ENCODE measurements around the gene PAQR6. TPM values are rescaled to one million over a fixed set of nuclear protein-coding genes. Genes with fewer than 3 reads are reported as not detected.
A peak's percentile ranks its signal among the peaks of the same experiment; 100 is the strongest.

Gene PAQR6, protein sequence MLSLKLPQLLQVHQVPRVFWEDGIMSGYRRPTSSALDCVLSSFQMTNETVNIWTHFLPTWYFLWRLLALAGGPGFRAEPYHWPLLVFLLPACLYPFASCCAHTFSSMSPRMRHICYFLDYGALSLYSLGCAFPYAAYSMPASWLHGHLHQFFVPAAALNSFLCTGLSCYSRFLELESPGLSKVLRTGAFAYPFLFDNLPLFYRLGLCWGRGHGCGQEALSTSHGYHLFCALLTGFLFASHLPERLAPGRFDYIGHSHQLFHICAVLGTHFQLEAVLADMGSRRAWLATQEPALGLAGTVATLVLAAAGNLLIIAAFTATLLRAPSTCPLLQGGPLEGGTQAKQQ
- total RNA-seq (1 to 10 TPM in 1 of 2 donors, under 1 TPM in 1; 0.81 to 2.8 TPM), polyA plus RNA-seq (1 to 10 TPM in 1 of 2 donors, not detected in 1; 2.3 TPM)
- long read RNA-seq, donor 1, partial matches to known transcripts: 0 of 1 reads
- long read RNA-seq, donor 1, other reads (novel, unspliced or antisense): 1 of 1 reads
- long read RNA-seq, donor 2, partial matches to known transcripts: 1 of 3 reads
- long read RNA-seq, donor 2, other reads (novel, unspliced or antisense): 2 of 3 reads

- Histone ChIP-seq H3K4me3 (ENCODE audit: low read length in 2 of 2) (no peak within 1 kb of the TSS), H3K9me3 (ENCODE audit: control insufficient read depth, low read length) (no peaks in the 10 kb centered on the region), H3K4me1 (ENCODE audit: control insufficient read depth in 1 of 2, insufficient read depth in 2 of 2, low read length in 2 of 2) (no peaks in the 10 kb centered on the region), H3K27me3 (ENCODE audit: control insufficient read depth in 1 of 2, insufficient read depth in 2 of 2, low read length in 1 of 2) (no peaks in the 10 kb centered on the region), H3K36me3 (ENCODE audit: control insufficient read depth in 1 of 2, insufficient read depth in 2 of 2, low read length in 1 of 2) (peaks cover 0 to 5% of the 10 kb centered on the region in 2 donors), H3K27ac (ENCODE audit: low read depth in 1 of 2, low read length in 2 of 2) (no peak within 1 kb of the TSS)
- intact Hi-C loops (cut with DNase I): no loop called here
- ATAC-seq (ENCODE audit: low FRiP score) (peak; percentile 31), DNase-seq (no peak)
- WGBS, 2 donors: 25 to 29% methylated on average over 16 of the region's 16 CpGs
Measured at GRCh38 chr1:156247460-156248322, at the start of gene PAQR6. TSS of gene PAQR6 (minus strand) at chr1:156248056. CDS start at chr1:156246731, 1,325 bp downstream.

DNA sequence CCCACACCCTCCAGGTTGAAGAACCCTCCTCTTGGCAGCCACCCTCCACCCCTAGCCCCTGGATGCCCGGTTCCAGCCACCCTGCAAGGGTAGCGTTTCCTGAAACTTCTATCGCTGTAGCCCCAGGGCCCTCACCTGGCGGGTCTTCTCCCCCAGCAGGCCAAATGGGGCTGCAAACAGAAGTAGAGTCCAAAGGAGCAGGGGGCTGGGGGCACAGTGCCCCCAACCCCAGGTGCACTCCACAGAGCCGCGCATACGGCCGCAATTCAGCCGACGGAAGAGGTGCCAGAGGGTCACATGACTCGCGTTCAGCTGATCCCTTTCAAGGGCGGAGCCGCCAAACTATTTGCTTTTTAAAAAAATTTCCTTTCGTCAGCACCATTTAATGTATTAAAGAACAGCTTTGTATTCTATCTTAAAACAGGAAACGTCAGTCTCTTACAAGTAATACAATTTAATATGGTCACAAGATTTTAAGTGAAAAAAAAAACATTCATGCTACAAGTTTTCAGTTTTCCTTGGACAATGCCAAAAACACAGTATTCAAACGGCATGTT lies 47.6 kb upstream of the PAQR6 start, which contains the start of gene GLMP:
Gene GLMP (minus strand): TSS at position 289 of the 557 bp plus-strand sequence. CDS start 34 bp downstream, at position 255.
- DNase-seq (peak; percentile 85 to 89), ATAC-seq (ENCODE audit: low FRiP score) (peak; percentile 4)
- 0 to 1% methylated on average over 17 of the region's 17 CpGs for WGBS, 2 donors
- no peaks in the 10 kb centered on the region for H3K36me3 ChIP-seq (ENCODE audit: control insufficient read depth in 1 of 2, insufficient read depth in 2 of 2, low read length in 1 of 2)
- H3K4me1 ChIP-seq (ENCODE audit: control insufficient read depth in 1 of 2, insufficient read depth in 2 of 2, low read length in 2 of 2): no peaks in the 10 kb centered on the region
- H3K9me3 ChIP-seq (ENCODE audit: control insufficient read depth, low read length): no peaks in the 10 kb centered on the region
- peak within 1 kb of the TSS; percentile 50 to 76 for H3K4me3 ChIP-seq (ENCODE audit: low read length in 2 of 2)
- intact Hi-C loops (cut with DNase I): no loop called here
- no peaks in the 10 kb centered on the region for H3K27me3 ChIP-seq (ENCODE audit: control insufficient read depth in 1 of 2, insufficient read depth in 2 of 2, low read length in 1 of 2)
- H3K27ac ChIP-seq (ENCODE audit: low read depth in 1 of 2, low read length in 2 of 2): peak within 1 kb of the TSS in 1 of 2 donors; percentile 42

DNA sequence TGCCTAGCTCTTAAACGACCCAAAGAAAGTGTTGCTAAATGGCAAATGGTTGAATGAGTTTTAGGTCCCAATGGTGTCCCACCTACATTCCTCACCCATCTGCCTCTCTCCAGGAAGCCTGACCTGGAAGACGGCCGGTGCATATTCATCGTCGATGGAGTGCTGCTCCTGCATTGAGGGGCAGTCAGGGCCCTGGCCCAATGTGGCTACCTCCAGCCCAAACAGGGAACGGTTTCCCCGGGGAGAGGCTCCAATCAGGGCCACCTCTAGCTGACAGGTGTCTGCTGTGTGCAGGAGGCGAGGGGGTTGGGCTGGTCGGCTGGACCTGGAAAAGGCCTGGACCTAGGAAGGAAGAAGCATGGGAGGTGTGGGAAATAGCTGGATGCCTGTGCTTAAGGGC lies 46.0 kb upstream of the PAQR6 start:
- 87 to 91% methylated on average over 9 of the region's 9 CpGs for WGBS, 2 donors
- Histone ChIP-seq H3K36me3 (ENCODE audit: control insufficient read depth in 1 of 2, insufficient read depth in 2 of 2, low read length in 1 of 2) (no peaks in the 10 kb centered on the region), H3K4me3 (ENCODE audit: low read length in 2 of 2) (no peak overlapping the region), H3K4me1 (ENCODE audit: control insufficient read depth in 1 of 2, insufficient read depth in 2 of 2, low read length in 2 of 2) (no peaks in the 10 kb centered on the region), H3K27me3 (ENCODE audit: control insufficient read depth in 1 of 2, insufficient read depth in 2 of 2, low read length in 1 of 2) (no peaks in the 10 kb centered on the region), H3K9me3 (ENCODE audit: control insufficient read depth, low read length) (no peaks in the 10 kb centered on the region), H3K27ac (ENCODE audit: low read depth in 1 of 2, low read length in 2 of 2) (no peak overlapping the region)
- ATAC-seq (ENCODE audit: low FRiP score) (no peak), DNase-seq (no peak)
- intact Hi-C loops (cut with DNase I): no loop called here

DNA sequence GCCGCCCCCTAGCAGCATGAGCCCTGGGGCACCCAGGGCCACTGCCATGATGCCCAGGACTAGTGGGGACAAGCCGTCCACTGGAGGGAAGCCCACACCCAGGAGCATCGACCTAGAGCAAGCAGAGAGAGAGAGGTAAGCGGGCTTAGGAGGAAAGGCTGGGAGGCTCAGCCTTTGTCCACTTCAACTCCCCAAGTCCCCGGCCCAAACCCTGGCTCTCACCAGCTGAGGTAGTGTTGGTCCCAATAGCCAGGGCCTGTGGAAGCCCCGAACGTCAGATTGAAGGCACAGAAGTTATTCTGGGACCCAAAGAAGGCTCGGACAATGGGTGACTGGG lies 45.2 kb upstream of the PAQR6 start:
- intact Hi-C loops (cut with DNase I): no loop called here
- Histone ChIP-seq H3K36me3 (ENCODE audit: control insufficient read depth in 1 of 2, insufficient read depth in 2 of 2, low read length in 1 of 2) (no peaks in the 10 kb centered on the region), H3K27ac (ENCODE audit: low read depth in 1 of 2, low read length in 2 of 2) (no peak overlapping the region), H3K27me3 (ENCODE audit: control insufficient read depth in 1 of 2, insufficient read depth in 2 of 2, low read length in 1 of 2) (no peaks in the 10 kb centered on the region), H3K4me3 (ENCODE audit: low read length in 2 of 2) (no peak overlapping the region), H3K4me1 (ENCODE audit: control insufficient read depth in 1 of 2, insufficient read depth in 2 of 2, low read length in 2 of 2) (no peaks in the 10 kb centered on the region), H3K9me3 (ENCODE audit: control insufficient read depth, low read length) (no peaks in the 10 kb centered on the region)
- WGBS, 2 donors: 89 to 91% methylated on average over 8 of the region's 8 CpGs
- DNase-seq (peak in 1 of 2 donors; percentile 53), ATAC-seq (ENCODE audit: low FRiP score) (no peak)

- H3K9me3 ChIP-seq (ENCODE audit: control insufficient read depth, low read length): no peaks in the 10 kb centered on the region
- no peaks in the 10 kb centered on the region for H3K36me3 ChIP-seq (ENCODE audit: control insufficient read depth in 1 of 2, insufficient read depth in 2 of 2, low read length in 1 of 2)
- H3K27me3 ChIP-seq (ENCODE audit: control insufficient read depth in 1 of 2, insufficient read depth in 2 of 2, low read length in 1 of 2): no peaks in the 10 kb centered on the region
- peak overlapping the region; percentile 33 to 77 for H3K27ac ChIP-seq (ENCODE audit: low read depth in 1 of 2, low read length in 2 of 2)
- WGBS, 2 donors: 3% methylated on average over 37 of the region's 37 CpGs
- H3K4me3 ChIP-seq (ENCODE audit: low read length in 2 of 2): peak overlapping the region; percentile 33 to 70
- ATAC-seq (ENCODE audit: low FRiP score): peak; percentile 95
- peak; percentile 95 to 98 for DNase-seq
- no peaks in the 10 kb centered on the region for H3K4me1 ChIP-seq (ENCODE audit: control insufficient read depth in 1 of 2, insufficient read depth in 2 of 2, low read length in 2 of 2)
- intact Hi-C loops (cut with DNase I): no loop called here
Measured at GRCh38 chr1:156291226-156292061, 43.6 kb upstream of the PAQR6 start.

DNA sequence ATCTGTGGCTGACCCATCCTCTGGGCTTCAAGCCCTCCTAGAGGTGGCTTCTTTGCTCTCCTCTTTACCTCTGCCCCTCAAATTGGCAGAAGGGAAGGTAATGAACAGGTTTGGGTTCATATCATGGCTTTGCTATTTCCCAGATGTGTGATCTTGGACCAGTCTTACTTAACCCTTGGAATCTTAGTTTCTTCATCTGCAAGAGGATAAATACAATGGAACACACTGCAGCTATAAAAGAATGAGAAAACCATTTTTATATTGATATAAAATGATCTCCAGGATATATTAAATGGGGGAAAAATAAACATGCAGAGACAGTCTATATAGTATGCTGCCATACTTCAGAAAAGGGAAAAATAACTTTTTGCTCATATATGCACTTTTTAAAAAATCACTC lies 42.0 kb upstream of the PAQR6 start:
- intact Hi-C loops (cut with DNase I): no loop called here
- H3K27ac ChIP-seq (ENCODE audit: low read depth in 1 of 2, low read length in 2 of 2): no peak overlapping the region
- no peak for DNase-seq
- H3K4me3 ChIP-seq (ENCODE audit: low read length in 2 of 2): no peak overlapping the region
- H3K36me3 ChIP-seq (ENCODE audit: control insufficient read depth in 1 of 2, insufficient read depth in 2 of 2, low read length in 1 of 2): no peaks in the 10 kb centered on the region
- no peaks in the 10 kb centered on the region for H3K4me1 ChIP-seq (ENCODE audit: control insufficient read depth in 1 of 2, insufficient read depth in 2 of 2, low read length in 2 of 2)
- no peaks in the 10 kb centered on the region for H3K27me3 ChIP-seq (ENCODE audit: control insufficient read depth in 1 of 2, insufficient read depth in 2 of 2, low read length in 1 of 2)
- ATAC-seq (ENCODE audit: low FRiP score): no peak
- H3K9me3 ChIP-seq (ENCODE audit: control insufficient read depth, low read length): no peaks in the 10 kb centered on the region

- H3K9me3 ChIP-seq (ENCODE audit: control insufficient read depth, low read length): no peaks in the 10 kb centered on the region
- DNase-seq (peak; percentile 18 to 36), ATAC-seq (ENCODE audit: low FRiP score) (no peak)
- no peak overlapping the region for H3K4me3 ChIP-seq (ENCODE audit: low read length in 2 of 2)
- H3K4me1 ChIP-seq (ENCODE audit: control insufficient read depth in 1 of 2, insufficient read depth in 2 of 2, low read length in 2 of 2): peaks cover 0 to 8% of the 10 kb centered on the region in 2 donors
- no peaks in the 10 kb centered on the region for H3K27me3 ChIP-seq (ENCODE audit: control insufficient read depth in 1 of 2, insufficient read depth in 2 of 2, low read length in 1 of 2)
- no peaks in the 10 kb centered on the region for H3K36me3 ChIP-seq (ENCODE audit: control insufficient read depth in 1 of 2, insufficient read depth in 2 of 2, low read length in 1 of 2)
- WGBS, 2 donors: 92 to 95% methylated on average over 8 of the region's 8 CpGs
- intact Hi-C loops (cut with DNase I): no loop called here
- H3K27ac ChIP-seq (ENCODE audit: low read depth in 1 of 2, low read length in 2 of 2): no peak overlapping the region
Measured at GRCh38 chr1:156286061-156286460, 38.2 kb upstream of the PAQR6 start.

DNA sequence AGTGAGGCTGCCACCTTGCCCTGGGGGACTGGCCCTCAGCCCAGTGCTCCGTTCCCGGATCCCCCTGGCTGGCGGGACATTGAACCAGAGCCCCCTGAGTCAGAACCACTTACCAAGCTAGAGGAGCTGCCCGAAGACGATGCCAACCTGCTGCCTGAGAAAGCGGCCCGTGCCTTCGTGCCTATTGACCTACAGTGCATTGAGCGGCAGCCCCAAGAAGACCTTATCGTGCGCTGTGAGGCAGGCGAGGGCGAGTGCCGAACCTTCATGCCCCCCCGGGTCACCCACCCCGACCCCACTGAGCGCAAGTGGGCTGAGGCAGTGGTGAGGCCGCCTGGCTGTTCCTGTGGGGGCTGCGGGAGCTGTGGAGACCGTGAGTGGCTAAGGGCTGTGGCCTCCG lies 37.6 kb upstream of the PAQR6 start:
- no peak for DNase-seq
- ATAC-seq (ENCODE audit: low FRiP score): no peak
- 87 to 93% methylated on average over 21 of the region's 21 CpGs for WGBS, 2 donors
- intact Hi-C loops (cut with DNase I): no loop called here
- no peaks in the 10 kb centered on the region for H3K27me3 ChIP-seq (ENCODE audit: control insufficient read depth in 1 of 2, insufficient read depth in 2 of 2, low read length in 1 of 2)
- H3K36me3 ChIP-seq (ENCODE audit: control insufficient read depth in 1 of 2, insufficient read depth in 2 of 2, low read length in 1 of 2): no peaks in the 10 kb centered on the region
- no peaks in the 10 kb centered on the region for H3K9me3 ChIP-seq (ENCODE audit: control insufficient read depth, low read length)
- H3K4me1 ChIP-seq (ENCODE audit: control insufficient read depth in 1 of 2, insufficient read depth in 2 of 2, low read length in 2 of 2): peaks cover 0 to 8% of the 10 kb centered on the region in 2 donors
- H3K27ac ChIP-seq (ENCODE audit: low read depth in 1 of 2, low read length in 2 of 2): no peak overlapping the region
- H3K4me3 ChIP-seq (ENCODE audit: low read length in 2 of 2): no peak overlapping the region
